Left lung (tissue), 10 donors: ENCODE measurements around the gene AMN1. TPM values are rescaled to one million over a fixed set of nuclear protein-coding genes. Genes with fewer than 3 reads are reported as not detected.
"Not testable (repeated sequence)": the region's sequence is repeated elsewhere in the genome, so short reads cannot be mapped to it uniquely, and the experiment has no call there.

Experiments used
- ATAC-seq: fragments of 200-7000 bp; cut with Tn5 transposase; one replicate; pipeline ENCODE4 v1.9.1; 2020; ENCODE audit warnings: moderate library complexity
- DNase-seq, 4 donors: peaks; one replicate each; pipeline ENCODE4 v3.0.0-alpha.2; 2013 to 2020
- H3K27ac ChIP-seq, 2 donors: fragments of 200-600 bp; sonication (generic) in 1 of 2; one replicate each; pipeline versions ENCODE4 v1.5.0 to v1.8.0; 2020 to 2021
- H3K27me3 ChIP-seq, 2 donors: fragments of 200-600 bp; sonication (generic) in 1 of 2; one replicate each; pipeline versions ENCODE4 v1.5.0 to v1.8.0; 2020 to 2021
- H3K36me3 ChIP-seq, 2 donors: fragments of 200-600 bp; sonication (generic) in 1 of 2; one replicate each; pipeline versions ENCODE4 v1.5.0 to v1.8.0; 2020 to 2021
- H3K4me1 ChIP-seq, 2 donors: fragments of 200-600 bp; one replicate each; pipeline ENCODE4 v1.8.0; 2021
- H3K4me3 ChIP-seq, 2 donors: fragments of 200-600 bp; sonication (generic) in 1 of 2; one replicate each; pipeline versions ENCODE4 v1.5.0 to v1.8.0; 2020 to 2021; ENCODE audit warnings: mild to moderate bottlenecking in 1 of 2
- H3K9me3 ChIP-seq, 2 donors: fragments of 200-600 bp; sonication (generic) in 1 of 2; one replicate each; pipeline versions ENCODE4 v1.5.0 to v1.8.0; 2020 to 2021
- CTCF ChIP-seq, 2 donors: fragments of 200-600 bp; sonication (generic) in 1 of 2; IDR thresholded peaks; one replicate each; pipeline versions ENCODE4 v1.5.0 to v1.8.0; 2021; ENCODE audit warnings: antibody characterized with exemption in 2 of 2
- intact Hi-C, 2 donors: fragments of 100-400 bp; cut with DNase I; formaldehyde crosslinking; loops; one replicate each; pipeline versions ENCODE4 v1.11.2 to v1.14.2; 2022
- polyA plus RNA-seq, 6 donors: library from polyadenylated mRNA; unstranded; fragments of 120-200 nt; gene quantifications; one replicate each; pipeline ENCODE4 v1.2.1, GENCODE V29; 2013; ENCODE audit not compliant: insufficient read length in 6 of 6
- total RNA-seq, 2 donors: library from RNA; stranded (reverse); fragmentation: NEBNext Ultra II Directional; extraction: Animal tissue kit (Norgen Biotek cat#: 25700); gene quantifications; one replicate each; pipeline ENCODE4 v1.2.1, GENCODE V29; 2021
- donor health status: DM: no; HTN: yes; CAD: no.
- donor health status: DM: no; HTN: no; CAD: no.

AMN1 gene
- total and polyA plus RNA-seq, 8 donors = 6.6 to 19.7 (median 17.3) TPM

GRCh38 chr12:31727192-31727591 is 1.6 kb downstream of the AMN1 start:
- H3K4me1 ChIP-seq = peaks cover 7 to 53% of the 10 kb centered on the region in 2 donors
- ATAC-seq (no peak), DNase-seq (no peak)
- H3K27me3 ChIP-seq = no peaks in the 10 kb centered on the region
- TF ChIP-seq CTCF (IDR thresholded peaks at IDR 0.05) = no peak
- no peaks in the 10 kb centered on the region for H3K36me3 ChIP-seq
- intact Hi-C loops = no loop called here
- H3K4me3 ChIP-seq = no peak overlapping the region
- H3K9me3 ChIP-seq = peaks cover 0 to 9% of the 10 kb centered on the region in 2 donors
- peak overlapping the region in 1 of 2 donors; percentile 94 for H3K27ac ChIP-seq

GRCh38 chr12:31726575-31726974 is 2.2 kb downstream of the AMN1 start:
- no peak overlapping the region for H3K27ac ChIP-seq
- peaks cover 4 to 47% of the 10 kb centered on the region in 2 donors for H3K4me1 ChIP-seq
- H3K9me3 ChIP-seq = peaks cover 0 to 9% of the 10 kb centered on the region in 2 donors
- intact Hi-C loops = no loop called here
- no peak overlapping the region for H3K4me3 ChIP-seq
- DNase-seq (no peak), ATAC-seq (no peak)
- no peaks in the 10 kb centered on the region for H3K27me3 ChIP-seq
- no peaks in the 10 kb centered on the region for H3K36me3 ChIP-seq
- no peak for TF ChIP-seq CTCF (IDR thresholded peaks at IDR 0.05)

GRCh38 chr12:31724557-31724956 is 4.3 kb downstream of the AMN1 start:
- intact Hi-C loops = no loop called here
- TF ChIP-seq CTCF (IDR thresholded peaks at IDR 0.05) = no peak
- no peak for ATAC-seq

DNA sequence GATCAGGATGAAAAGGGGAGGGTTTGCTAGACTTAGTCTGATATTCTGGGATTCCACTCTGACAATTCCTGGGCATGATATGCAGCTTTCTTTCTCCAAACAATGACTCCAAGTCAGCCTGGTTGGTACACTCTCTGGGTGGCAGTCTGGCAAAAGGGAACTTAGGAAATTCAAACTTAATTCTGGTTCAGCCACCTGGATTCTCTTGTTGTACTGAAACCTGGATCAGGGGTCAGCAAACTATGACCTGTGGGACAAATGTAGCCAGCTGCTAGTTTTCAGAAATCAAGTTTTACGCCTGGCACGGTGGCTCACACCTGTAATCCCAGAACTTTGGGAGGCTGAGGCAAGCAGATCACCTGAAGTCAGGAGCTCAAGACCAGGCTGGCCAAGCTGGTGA is 6.2 kb downstream of the AMN1 start:
- TF ChIP-seq CTCF (IDR thresholded peaks at IDR 0.05) = no peak
- H3K27me3 ChIP-seq = no peaks in the 10 kb centered on the region
- DNase-seq (no peak), ATAC-seq (no peak)
- no peak overlapping the region for H3K4me3 ChIP-seq
- H3K9me3 ChIP-seq = no peaks in the 10 kb centered on the region
- no peak overlapping the region for H3K27ac ChIP-seq
- peaks cover 0 to 11% of the 10 kb centered on the region in 2 donors for H3K36me3 ChIP-seq
- peaks cover 0 to 17% of the 10 kb centered on the region in 2 donors for H3K4me1 ChIP-seq
- intact Hi-C loops = no loop called here

More at GRCh38 chr12:31724557-31724956, 4.3 kb downstream of the AMN1 start:
- no peak overlapping the region for H3K4me3 ChIP-seq
- H3K36me3 ChIP-seq = no peaks in the 10 kb centered on the region
- H3K27ac ChIP-seq = no peak overlapping the region
- peaks cover 0 to 27% of the 10 kb centered on the region in 2 donors for H3K4me1 ChIP-seq
- no peaks in the 10 kb centered on the region for H3K27me3 ChIP-seq
- no peak for DNase-seq
- H3K9me3 ChIP-seq = no peaks in the 10 kb centered on the region

DNA sequence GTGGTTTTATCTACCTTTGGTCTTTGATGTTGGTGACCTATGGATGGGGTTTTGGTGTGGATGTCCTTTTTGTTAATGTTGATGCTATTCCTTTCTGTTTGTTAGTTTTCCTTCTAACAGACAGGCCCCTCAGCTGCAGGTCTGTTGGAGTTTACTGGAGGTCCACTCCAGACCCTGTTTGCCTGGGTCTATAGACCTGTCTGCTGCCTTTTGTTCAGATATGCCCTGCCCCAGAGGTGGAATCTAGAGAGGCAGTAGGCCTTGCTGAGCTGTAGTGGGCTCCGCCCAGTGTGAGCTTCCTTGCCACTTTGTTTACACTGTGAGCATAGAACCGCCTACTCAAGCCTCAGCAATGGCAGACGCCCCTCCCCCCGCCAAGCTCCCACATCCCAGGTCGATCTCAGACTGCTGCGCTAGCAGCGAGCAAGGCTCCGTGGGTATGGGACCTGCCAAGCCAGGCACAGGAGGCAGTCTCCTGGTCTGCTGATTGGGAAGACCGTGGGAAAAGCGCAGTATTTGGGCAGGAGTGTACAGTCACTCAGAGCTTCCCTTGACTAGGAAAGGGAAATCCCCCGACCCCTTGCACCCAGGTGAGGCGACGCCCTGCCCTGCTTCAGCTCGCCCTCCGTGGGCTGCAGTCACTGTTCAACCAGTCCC is 10.2 kb downstream of the AMN1 start:
- H3K4me3 ChIP-seq, H3K27ac ChIP-seq, intact Hi-C loops, H3K27me3 ChIP-seq, ATAC-seq, H3K9me3 ChIP-seq, DNase-seq: not testable (repeated sequence)
- Histone ChIP-seq H3K4me1 (peaks cover 0 to 20% of the 10 kb centered on the region in 2 donors), H3K36me3 (peaks cover 0 to 11% of the 10 kb centered on the region in 2 donors)

DNA sequence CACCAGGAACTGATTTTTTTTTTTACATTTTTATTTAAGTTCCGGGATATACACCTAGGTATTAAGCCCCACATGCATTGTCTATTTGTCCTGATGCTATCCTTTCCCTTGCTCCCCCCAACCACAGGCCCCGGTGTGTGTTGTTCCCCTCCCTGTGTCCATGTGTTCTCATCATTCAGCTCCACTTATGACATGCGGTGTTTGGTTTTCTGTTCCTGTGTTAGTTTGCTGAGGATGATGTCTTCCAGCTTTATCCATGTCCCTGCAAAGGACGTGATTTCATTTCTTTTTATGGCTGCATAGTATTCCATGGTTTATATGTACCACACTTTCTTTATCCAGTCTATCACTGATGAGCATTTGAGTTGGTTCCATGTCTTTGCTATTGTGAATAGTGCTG is 11.8 kb downstream of the AMN1 start:
- intact Hi-C loops, H3K4me3 ChIP-seq, H3K27me3 ChIP-seq, ATAC-seq, DNase-seq, H3K9me3 ChIP-seq, H3K27ac ChIP-seq: not testable (repeated sequence)
- Histone ChIP-seq H3K4me1 (peaks cover 0 to 20% of the 10 kb centered on the region in 2 donors), H3K36me3 (peaks cover 0 to 11% of the 10 kb centered on the region in 2 donors)
